ENCODE data around the gene NFIA. TPM values are rescaled to one million over a fixed set of nuclear protein-coding genes. Genes with fewer than 3 reads are reported as not detected.

NFIA gene
- total and polyA plus RNA-seq, 2 of the 13 experiments (the other 11 are each of a cell fraction or from before 2014, with no cell fraction given), result 14.7 to 28.5 TPM

GRCh38 chr1:61184040-61184713 lies 101.8 kb downstream of the NFIA start (continued):
- TF ChIP-seq ZNF687 (CRISPR knock-in tag; IDR thresholded peaks at IDR 0.05) (peak; percentile 84), ATF1 (CRISPR knock-in tag; IDR thresholded peaks at IDR 0.05) (peak; percentile 48; the same call in 1 of the 2 replicates), ELF1 (CRISPR knock-in tag; IDR thresholded peaks at IDR 0.05) (peak; percentile 81), MYC (CRISPR knock-in tag; IDR thresholded peaks at IDR 0.05; ENCODE audit: borderline replicate concordance) (peak; percentile 95), ZMYM4 (CRISPR knock-in tag; IDR thresholded peaks at IDR 0.05) (peak; percentile 86), MLX (CRISPR knock-in tag; IDR thresholded peaks at IDR 0.05) (no peak), SMARCE1 (IDR thresholded peaks at IDR 0.05; ENCODE audit: borderline replicate concordance) (no peak), MIER3 (CRISPR knock-in tag; IDR thresholded peaks at IDR 0.05; ENCODE audit: borderline replicate concordance) (no peak), ZNF607 (CRISPR knock-in tag; IDR thresholded peaks at IDR 0.05; ENCODE audit: borderline replicate concordance) (0 out of 2 replicates have a peak, but pooled peaks have one; percentile 23), TCF7 (IDR thresholded peaks at IDR 0.05; ENCODE audit: low read depth) (no peak), POLR2AphosphoS5 (IDR thresholded peaks at IDR 0.05; ENCODE audit: low read depth, low read length) (peak; percentile 47), ZNF207 (IDR thresholded peaks at IDR 0.05; ENCODE audit: borderline replicate concordance) (no peak), MAX (IDR thresholded peaks at IDR 0.05) (peak; percentile 91), CHD4 (IDR thresholded peaks at IDR 0.05; ENCODE audit: borderline replicate concordance, low read length) (peak; percentile 69; the same call in 1 of the 2 replicates), JUNB (CRISPR knock-in tag; IDR thresholded peaks at IDR 0.05; ENCODE audit: borderline replicate concordance) (no peak), FOXA1 (IDR thresholded peaks at IDR 0.05) (no peak), FOXA1 (CRISPR knock-in tag; IDR thresholded peaks at IDR 0.05) (peak; percentile 82), MNT (IDR thresholded peaks at IDR 0.05) (peak; percentile 94), ZBTB26 (CRISPR knock-in tag; IDR thresholded peaks at IDR 0.05; ENCODE audit: borderline replicate concordance) (no peak), ZNF788 (CRISPR knock-in tag; IDR thresholded peaks at IDR 0.05; ENCODE audit: borderline replicate concordance) (no peak), KLF12 (CRISPR knock-in tag; IDR thresholded peaks at IDR 0.05; ENCODE audit: borderline replicate concordance) (peak; percentile 51; the same call in 1 of the 2 replicates), HNF1B (CRISPR knock-in tag; IDR thresholded peaks at IDR 0.05) (no peak)
